ENCODE results near the gene PCDHGA6. TPM values are rescaled to one million over a fixed set of nuclear protein-coding genes. Genes with fewer than 3 reads are reported as not detected.
"Not testable (repeated sequence)": the region's sequence is repeated elsewhere in the genome, so short reads cannot be mapped to it uniquely, and the experiment has no call there.

PCDHGA6 gene
- total RNA-seq (2014; rRNA removed; shearing (Covaris generic)), result 0.97 and 1.5 TPM in 2 replicates

GRCh38 chr5:141373673-141374317, at the start of gene PCDHGA6:
Gene PCDHGA6, plus strand, starts transcription at chr5:141373891. Its CDS starts 193 bp downstream, at chr5:141374084.
- no peak for DNase-seq (ENCODE audit: low spot score)

DNA sequence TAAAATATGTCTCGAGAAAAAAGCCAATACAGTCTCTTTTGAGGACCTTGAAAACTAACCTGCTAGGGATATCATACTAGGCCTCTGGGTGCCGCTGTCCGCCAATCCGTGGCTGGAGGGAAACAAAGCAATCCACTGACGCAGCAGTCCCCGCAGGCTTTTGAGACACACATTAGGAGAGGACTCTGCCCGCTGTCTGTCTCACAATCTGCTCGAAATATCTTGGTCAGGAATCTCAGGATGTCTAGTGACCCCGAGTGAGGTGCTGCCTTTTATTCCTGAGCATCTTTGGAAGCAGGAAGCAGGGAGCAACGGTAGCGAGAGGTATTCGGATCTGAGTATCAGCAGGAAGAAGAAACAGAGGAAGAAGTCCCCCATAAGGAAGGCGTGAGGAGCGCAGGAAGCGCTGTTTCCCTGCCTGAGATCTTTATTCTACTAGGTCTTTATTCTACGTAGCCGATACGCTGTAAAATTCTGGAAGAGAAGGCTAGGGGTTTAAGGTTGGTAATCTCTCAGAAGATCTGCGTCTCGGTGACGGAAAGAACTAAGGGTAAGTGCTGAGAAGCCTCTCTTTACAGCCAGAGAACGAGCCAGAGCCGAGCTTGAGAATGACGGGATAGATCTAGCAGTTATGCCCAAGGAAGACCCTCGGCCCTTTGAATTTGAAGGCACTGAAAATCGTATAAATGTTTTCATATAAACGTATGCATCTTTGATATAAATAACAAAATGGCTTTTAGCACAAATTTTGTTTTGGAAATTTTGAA, 47.4 kb upstream of the PCDHGA6 start:
- peak; percentile 62 for DNase-seq (ENCODE audit: low spot score)

DNA sequence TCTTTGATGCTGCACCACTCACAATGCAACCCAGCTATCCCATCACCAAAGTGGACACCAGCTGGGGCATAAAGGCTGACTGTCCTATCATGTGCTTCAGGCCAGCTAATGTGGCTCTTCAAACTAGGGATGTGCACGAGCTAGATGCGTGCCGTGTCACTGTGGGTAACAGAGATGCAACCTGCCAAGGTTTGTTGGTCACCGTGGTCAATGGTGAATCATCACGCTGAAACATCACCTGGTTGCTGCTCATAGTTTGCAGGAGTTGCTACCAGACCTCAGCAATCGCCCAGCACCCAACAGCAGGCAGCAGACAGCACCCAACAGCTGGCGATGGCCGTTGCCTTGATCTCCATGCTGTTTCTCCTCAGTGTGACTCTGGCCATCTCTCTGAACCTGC, 45.5 kb upstream of the PCDHGA6 start:
- DNase-seq (ENCODE audit: low spot score), result no peak

- no peak for DNase-seq (ENCODE audit: low spot score)
These were observed 43.2 kb upstream of the PCDHGA6 start, which contains the start of gene PCDHGA1 for GRCh38 chr5:141330299-141331080. Gene PCDHGA1, plus strand, starts transcription at chr5:141330514.

DNA sequence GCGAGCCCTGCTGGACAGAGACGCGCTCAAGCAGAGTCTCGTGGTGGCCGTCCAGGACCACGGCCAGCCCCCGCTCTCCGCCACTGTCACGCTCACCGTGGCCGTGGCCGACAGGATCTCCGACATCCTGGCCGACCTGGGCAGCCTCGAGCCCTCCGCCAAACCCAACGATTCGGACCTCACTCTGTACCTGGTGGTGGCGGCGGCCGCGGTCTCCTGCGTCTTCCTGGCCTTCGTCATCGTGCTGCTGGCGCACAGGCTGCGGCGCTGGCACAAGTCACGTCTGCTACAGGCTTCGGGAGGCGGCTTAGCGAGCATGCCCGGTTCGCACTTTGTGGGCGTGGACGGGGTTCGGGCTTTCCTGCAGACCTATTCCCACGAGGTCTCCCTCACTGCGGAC, 41.1 kb upstream of the PCDHGA6 start:
- not testable (repeated sequence) for DNase-seq (ENCODE audit: low spot score)

DNA sequence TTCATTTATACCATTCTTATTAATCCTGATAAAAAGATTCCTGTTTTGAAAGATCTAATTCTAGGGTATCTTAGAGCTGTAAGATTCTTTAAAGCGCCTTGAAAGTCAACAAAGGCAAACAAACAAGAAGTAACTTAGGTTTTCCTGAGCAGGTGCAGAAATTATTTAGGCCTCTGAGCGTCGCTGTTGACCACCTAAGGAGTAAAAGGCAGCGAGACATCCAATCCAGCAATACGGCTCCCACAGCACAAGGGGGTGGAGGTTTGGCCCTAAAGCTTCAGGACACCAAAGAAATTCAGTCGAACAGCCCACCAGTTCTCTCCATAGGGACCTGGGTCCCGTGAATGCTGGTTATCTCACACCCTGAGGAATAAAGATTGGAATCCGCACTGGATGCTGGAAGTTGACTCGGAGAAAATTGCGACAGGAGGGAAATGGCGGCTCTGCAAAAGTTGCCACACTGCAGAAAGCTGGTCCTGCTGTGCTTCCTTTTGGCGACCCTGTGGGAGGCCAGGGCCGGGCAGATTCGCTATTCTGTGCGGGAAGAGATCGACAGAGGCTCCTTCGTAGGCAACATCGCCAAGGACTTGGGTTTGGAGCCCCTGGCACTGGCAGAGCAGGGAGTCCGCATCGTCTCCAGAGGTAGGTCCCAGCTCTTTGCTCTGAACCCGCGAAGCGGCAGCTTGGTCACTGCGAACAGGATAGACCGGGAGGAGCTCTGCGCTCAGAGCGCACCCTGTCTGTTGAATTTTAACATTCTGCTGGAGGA, 35.0 kb upstream of the PCDHGA6 start, which contains the start of gene PCDHGA2:
TSS of gene PCDHGA2 (plus strand) at position 223 of the 769 bp plus-strand sequence.
- peak; percentile 36 for DNase-seq (ENCODE audit: low spot score)

- DNase-seq (ENCODE audit: low spot score), result not testable (repeated sequence)
These were observed 32.8 kb upstream of the PCDHGA6 start for GRCh38 chr5:141340781-141341354.

DNA sequence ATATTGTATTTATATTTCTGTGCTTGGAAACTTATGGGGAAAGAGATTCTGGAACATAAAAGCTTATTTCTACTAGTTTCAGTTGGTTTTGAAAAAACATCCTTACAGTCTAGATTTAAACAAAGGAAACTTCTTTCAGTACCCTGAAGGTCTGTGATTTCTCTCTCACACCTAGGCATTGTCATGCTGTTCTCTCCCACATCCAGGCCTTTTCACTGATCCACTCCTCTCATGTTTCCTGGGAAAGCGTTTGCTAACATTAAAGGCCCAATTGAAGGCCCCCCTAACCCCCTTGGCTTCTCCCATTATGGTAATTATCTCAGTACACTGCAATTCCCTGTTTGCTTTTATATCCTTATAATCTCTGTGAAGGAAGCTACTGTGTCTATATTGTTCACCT, 30.9 kb upstream of the PCDHGA6 start:
- no peak for DNase-seq (ENCODE audit: low spot score)

- DNase-seq (ENCODE audit: low spot score), result peak; percentile 75
These were observed 30.3 kb upstream of the PCDHGA6 start, which contains the start of gene PCDHGA3 for GRCh38 chr5:141343242-141343952. Gene PCDHGA3, plus strand, starts transcription at chr5:141343829. Its CDS starts 205 bp downstream, at chr5:141344034.

DNA sequence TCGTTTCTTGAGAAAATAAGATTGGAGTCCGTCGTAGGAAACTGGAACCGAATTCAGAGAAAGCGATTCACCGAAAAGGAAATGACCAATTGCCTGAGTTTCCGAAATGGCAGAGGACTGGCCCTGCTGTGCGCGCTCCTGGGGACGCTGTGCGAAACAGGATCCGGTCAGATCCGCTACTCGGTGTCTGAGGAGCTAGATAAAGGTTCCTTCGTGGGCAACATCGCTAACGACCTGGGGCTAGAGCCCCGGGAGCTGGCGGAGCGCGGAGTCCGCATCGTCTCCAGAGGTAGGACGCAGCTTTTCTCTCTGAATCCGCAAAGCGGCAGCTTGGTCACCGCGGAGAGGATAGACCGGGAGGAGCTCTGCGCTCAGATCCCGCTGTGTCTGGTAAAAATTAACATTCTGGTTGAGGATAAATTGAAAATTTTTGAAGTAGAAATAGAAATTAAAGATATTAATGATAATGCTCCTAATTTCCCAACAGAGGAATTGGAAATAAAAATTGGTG, 29.7 kb upstream of the PCDHGA6 start:
- no peak for DNase-seq (ENCODE audit: low spot score)

DNA sequence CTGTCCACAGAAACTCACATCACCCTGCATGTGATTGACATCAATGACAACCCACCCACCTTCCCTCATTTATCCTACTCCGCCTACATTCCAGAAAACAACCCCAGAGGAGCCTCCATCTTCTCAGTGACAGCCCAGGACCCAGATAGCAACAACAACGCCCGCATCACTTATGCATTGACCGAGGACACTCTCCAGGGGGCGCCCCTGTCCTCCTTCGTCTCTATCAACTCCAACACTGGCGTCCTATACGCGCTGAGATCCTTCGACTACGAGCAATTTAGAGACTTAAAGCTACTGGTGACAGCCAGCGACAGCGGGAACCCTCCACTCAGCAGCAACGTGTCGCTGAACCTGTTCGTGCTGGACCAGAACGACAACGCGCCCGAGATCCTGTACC, 28.4 kb upstream of the PCDHGA6 start:
- DNase-seq (ENCODE audit: low spot score), result no peak

GRCh38 chr5:141346017-141346416, 27.7 kb upstream of the PCDHGA6 start:
- DNase-seq (ENCODE audit: low spot score), result not testable (repeated sequence)

GRCh38 chr5:141349917-141350619, 23.6 kb upstream of the PCDHGA6 start, which contains the start of gene PCDHGB1:
Gene PCDHGB1, plus strand, starts transcription at chr5:141350099. Its CDS starts 162 bp downstream, at chr5:141350261.
- DNase-seq (ENCODE audit: low spot score), result peak; percentile 20

DNA sequence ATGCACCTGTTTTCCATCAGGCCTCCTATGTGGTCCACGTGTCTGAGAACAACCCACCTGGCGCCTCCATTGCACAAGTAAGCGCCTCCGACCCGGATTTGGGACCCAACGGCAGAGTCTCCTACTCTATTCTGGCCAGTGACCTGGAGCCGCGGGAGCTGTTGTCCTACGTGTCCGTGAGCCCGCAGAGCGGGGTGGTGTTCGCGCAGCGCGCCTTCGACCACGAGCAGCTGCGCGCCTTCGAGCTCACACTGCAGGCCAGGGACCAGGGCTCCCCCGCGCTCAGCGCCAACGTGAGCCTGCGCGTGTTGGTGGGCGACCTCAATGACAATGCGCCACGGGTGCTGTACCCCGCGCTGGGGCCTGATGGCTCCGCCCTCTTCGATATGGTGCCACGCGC, 22.1 kb upstream of the PCDHGA6 start:
- no peak for DNase-seq (ENCODE audit: low spot score)

GRCh38 chr5:141354900-141355469, 18.7 kb upstream of the PCDHGA6 start, which contains the start of gene PCDHGA4:
Gene PCDHGA4, plus strand, starts transcription at chr5:141355021. Its CDS starts 87 bp downstream, at chr5:141355108.
- no peak for DNase-seq (ENCODE audit: low spot score)

DNA sequence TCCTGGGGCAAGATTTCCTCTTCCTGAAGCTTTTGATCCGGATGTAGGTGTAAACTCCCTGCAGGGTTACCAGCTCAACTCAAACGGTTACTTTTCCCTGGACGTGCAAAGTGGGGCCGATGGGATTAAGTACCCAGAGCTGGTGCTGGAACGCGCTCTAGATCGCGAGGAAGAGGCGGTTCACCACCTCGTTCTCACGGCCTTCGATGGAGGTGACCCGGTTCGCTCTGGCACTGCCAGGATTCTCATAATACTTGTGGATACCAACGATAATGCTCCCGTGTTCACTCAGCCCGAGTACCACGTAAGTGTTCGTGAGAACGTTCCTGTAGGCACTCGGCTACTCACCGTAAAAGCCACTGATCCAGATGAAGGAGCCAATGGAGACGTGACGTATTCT, 18.1 kb upstream of the PCDHGA6 start:
- no peak for DNase-seq (ENCODE audit: low spot score)

- DNase-seq (ENCODE audit: low spot score), result no peak
These were observed 17.6 kb upstream of the PCDHGA6 start for GRCh38 chr5:141356133-141356532.

- DNase-seq (ENCODE audit: low spot score), result no peak
These were observed 16.7 kb upstream of the PCDHGA6 start for GRCh38 chr5:141356950-141357349.
